HPDE6-E6E7 (cell line): ENCODE results near the gene SLCO4A1.

Experiments
- DNase-seq: peaks from one replicate; pipeline ENCODE4 v3.0.0; 2011; ENCODE audit warnings: missing footprints; ENCODE audit errors: extremely low spot score

The SLCO4A1 gene

GRCh38 chr20:62714799-62715198 lies 72.5 kb downstream of the SLCO4A1 start:
- DNase-seq, result no peak

- no peak for DNase-seq
Measured at GRCh38 chr20:62715201-62715600, 72.9 kb downstream of the SLCO4A1 start.

DNA sequence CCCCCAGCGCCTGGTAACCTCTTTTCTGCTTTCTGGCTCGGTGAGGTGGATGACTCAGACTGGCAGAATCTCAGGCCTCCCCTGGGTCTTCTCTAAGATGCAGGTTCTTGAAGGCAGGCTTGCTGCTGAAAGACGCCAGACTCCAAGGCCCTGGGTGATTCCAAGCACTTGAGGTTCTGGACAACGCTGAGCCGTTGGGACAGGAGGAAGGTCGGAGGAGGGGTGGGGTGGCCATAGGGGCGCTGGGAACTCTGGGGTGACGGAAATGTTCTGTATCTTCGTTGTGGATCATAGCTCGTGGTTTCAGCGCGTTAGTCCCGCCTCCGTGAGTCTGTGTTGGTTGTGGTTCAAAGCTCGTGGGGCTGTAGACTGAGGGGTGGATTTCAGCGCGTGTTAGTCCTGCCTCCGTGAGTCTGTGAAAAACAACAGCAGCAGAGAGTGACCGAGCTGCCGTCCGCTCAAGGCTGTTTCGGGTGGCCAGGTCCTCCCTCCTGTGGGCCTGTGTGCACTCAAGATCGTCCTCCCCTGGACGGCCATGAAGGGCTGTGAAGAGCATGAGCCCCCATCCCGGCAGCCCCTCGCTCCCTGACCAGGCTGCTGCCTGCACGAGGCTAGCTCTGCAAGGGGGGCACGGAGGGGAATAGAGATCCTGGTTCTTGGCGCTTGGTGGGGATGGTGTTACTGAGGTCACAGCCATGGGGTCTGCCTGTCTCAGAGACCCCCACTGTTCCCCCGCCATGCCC lies 74.1 kb downstream of the SLCO4A1 start:
- DNase-seq, result no peak

GRCh38 chr20:62716941-62717310 lies 74.6 kb downstream of the SLCO4A1 start:
- DNase-seq, result no peak

GRCh38 chr20:62717933-62718332 lies 75.6 kb downstream of the SLCO4A1 start:
- DNase-seq, result no peak

DNA sequence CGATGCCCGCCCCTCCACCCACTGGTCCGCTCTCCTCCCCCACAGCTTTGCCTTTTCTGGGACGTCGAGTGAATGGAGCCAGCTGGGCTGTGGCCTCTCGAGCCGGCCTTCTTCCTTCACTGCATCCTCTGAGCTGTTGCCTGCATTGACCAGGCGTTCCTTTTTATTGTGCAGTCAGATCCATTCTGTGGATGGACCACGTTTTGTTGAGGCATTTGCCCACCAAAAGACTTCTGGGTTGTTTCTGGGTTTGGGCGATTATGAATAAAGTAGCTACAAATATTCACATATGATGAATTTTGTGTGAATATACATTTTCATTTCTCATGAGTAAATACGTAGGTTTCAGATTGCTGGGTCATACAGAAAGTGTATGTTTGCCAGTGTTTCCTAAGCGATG lies 76.2 kb downstream of the SLCO4A1 start:
- no peak for DNase-seq

DNA sequence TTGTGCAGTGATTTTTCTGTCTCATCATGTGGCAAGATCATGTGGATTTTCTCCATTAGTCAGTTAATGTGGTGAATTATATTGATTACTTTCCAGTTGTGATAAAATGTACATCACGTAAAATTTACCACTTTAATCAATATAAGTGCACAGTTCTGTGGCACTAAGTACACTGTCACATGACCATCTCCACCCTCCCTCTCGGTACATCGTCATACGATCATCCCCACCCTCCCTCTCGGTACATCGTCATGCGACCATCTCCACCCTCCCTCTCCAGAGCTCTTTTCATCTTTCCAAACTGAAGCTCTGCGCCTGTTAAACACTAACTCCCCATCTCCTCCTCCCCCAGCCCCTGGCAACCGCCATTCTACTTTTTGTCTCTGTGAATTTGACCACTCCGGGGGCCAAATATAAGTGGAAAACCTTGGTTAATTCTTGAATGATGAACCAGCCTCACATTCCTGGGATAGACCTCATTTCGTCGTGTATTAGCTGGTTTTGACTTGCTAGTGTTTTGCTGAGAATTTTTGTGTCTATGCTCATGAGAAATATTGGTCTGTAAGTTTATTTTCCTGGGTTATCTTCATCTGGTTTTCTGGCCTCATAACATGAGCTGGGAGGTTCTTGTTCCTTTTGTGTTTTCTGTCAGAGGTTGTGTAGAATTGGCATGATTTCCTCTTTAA lies 77.1 kb downstream of the SLCO4A1 start:
- no peak for DNase-seq
